ENCODE measurements around the gene KCNE3.
"Not testable (repeated sequence)": the region's sequence is repeated elsewhere in the genome, so short reads cannot be mapped to it uniquely, and the experiment has no call there.

DNA sequence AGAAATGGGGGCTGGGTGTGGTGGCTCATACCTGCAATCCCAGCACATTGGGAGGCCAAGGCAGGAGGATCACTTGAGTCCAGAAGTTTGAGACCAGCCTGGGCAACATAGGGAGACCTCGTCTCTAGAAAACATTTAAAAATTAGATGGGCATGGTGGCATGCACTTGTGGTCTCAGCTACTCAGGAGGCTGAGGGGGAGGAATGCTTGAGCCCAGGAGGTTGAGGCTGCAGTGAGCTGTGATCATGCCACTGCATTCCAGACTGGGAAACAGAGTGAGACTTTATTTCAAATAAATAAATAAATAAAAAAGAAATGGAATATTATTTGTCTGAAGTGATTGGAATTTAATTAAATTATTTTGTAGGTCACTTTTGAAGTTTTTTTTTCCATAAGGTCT, 50.4 kb downstream of the KCNE3 start:
- TF ChIP-seq, protein P1, sequence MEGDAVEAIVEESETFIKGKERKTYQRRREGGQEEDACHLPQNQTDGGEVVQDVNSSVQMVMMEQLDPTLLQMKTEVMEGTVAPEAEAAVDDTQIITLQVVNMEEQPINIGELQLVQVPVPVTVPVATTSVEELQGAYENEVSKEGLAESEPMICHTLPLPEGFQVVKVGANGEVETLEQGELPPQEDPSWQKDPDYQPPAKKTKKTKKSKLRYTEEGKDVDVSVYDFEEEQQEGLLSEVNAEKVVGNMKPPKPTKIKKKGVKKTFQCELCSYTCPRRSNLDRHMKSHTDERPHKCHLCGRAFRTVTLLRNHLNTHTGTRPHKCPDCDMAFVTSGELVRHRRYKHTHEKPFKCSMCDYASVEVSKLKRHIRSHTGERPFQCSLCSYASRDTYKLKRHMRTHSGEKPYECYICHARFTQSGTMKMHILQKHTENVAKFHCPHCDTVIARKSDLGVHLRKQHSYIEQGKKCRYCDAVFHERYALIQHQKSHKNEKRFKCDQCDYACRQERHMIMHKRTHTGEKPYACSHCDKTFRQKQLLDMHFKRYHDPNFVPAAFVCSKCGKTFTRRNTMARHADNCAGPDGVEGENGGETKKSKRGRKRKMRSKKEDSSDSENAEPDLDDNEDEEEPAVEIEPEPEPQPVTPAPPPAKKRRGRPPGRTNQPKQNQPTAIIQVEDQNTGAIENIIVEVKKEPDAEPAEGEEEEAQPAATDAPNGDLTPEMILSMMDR (conservative IDR thresholded peaks at IDR 0.05; ENCODE audit: low read depth, low read length) = not testable (repeated sequence)
- not testable (repeated sequence) for TF ChIP-seq EZH2phosphoT487 (IDR thresholded peaks at IDR 0.05; ENCODE audit: borderline replicate concordance, low read length); EZH2 (IDR thresholded peaks at IDR 0.05; ENCODE audit: low read length, unreplicated experiment)
